T-helper 9 cell (primary cell): ENCODE data around the gene GPR176.

Experiments used
- DNase-seq: peaks from one replicate; pipeline ENCODE4 v3.0.0-alpha.2; 2020

GPR176 gene

DNA sequence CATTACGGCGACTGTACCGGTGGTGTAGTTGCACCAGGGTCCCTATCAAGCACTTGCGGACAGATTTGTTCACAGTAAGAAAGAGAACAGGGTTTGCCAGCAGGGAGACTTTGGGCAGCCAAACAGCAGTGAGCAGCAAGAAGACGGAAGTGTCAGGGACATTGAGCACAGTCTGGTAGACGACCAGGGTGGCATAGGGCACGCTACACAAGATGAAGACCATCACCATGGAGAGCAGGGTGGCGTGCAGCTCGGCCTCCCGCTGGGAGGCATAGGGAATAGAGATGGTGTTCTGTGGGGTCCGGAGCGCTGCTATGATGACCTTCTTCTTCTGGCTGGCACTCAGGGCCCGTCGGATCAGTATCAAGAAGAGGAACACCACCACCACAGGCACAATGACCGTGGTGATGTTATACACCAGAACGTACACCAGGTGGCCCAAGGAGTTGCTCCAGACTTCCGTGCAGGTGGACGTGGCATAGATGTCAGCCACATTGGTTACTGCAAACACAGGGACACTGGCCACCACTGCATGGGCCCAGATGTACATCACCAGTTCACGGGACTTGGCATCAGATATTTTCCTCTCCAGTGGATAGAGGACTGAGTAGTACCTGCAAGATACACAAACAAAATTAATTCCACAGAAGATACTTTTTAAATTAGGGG, 118.3 kb downstream of the GPR176 start:
- DNase-seq = no peak

DNA sequence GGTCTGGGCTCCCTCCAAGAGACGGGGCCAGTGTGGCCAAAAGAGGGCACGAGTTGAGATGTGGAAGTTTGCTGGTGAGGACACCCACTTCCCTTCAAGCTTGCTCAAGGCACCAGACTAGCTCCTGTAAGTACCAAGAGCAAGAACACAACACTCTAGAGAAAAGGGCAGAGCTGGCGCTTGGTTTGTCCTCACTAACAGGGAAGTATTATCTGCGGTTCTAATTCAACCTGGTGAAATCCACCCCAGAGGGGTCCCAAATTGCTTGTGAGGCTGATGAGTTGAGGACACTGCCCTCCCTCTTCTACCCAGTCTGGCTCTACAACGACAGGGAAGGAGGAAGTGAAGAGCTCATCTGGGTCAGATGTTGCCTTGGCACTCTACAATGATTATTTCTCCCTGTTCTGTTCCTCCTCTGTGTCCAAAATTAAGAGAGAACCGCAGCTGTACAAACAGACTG, 120.5 kb downstream of the GPR176 start:
- DNase-seq = no peak

DNA sequence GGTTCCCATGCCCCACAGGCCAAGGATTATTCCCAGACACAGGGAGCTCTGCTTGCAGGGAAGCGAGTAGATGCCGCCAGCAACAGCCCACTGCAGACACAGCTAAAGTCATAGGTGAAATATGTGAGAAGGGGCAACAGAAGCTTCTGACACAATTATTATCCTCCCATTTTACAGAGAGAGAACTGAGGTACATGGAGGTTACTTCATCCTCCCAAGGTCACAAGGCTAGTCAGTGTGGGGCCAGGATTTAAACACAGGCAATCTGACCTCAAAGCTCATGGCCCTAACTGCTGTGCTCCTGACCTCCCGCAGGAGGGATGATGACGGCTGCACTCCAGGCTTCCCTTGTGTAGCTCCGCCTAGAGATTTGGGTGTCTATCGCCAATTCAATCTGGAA, 121.7 kb downstream of the GPR176 start:
- no peak for DNase-seq

DNA sequence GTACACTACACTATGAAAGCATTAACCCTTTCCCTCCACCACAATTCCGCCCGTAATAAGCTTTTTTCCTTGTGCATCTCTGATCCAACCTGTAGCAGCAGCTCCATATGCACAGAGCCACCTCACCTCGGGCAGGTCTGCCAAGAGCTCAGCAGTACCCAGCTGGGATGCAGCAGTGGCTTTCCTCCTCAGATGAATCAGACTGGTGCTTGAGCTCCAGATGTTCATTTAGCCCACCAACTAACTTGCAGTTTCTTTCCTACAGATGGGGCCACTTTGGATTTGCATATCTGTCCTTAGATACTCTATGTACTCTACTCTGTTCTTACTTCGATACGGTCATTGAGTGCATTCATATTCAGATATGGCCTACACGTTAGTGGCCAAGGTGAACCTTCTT, 122.7 kb downstream of the GPR176 start:
- no peak for DNase-seq

DNA sequence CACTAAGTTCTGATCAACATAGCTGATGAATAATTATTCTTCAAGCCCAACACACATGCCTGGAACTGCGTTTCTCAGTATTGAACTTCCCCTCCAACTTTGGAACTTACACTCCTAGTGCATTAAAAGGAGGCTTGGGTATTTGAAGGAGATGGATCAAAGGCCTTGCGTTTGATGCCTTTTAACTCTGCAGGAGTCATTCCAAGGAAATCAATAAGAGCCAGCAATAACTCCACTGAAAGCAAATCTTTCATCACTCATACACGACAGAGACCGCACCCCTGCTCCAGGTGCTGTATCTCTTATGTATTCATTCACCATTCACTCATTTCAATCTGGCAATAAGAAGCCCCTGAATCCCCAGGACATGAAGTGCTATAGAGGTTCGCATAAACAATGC, 123.5 kb downstream of the GPR176 start:
- DNase-seq = no peak

DNA sequence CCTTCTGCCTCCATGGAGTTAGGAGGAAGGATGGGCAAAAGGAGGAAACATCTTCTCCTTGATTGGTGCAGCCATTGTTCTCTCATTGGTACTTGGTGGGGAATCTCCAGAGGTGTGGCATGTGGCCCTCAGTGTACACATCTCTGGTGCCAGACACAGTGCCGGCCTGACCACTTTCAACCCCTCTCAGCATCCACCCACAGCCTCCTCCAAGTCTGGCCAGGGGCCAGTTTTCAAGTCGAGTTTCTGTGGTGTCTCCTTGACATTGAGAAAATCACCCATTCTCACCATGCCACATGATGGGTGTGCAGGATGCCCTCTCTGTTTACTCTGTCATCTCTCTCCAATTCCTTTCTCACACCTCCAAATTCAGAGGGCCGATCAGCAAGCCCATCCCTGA, 124.6 kb downstream of the GPR176 start:
- DNase-seq = no peak

DNA sequence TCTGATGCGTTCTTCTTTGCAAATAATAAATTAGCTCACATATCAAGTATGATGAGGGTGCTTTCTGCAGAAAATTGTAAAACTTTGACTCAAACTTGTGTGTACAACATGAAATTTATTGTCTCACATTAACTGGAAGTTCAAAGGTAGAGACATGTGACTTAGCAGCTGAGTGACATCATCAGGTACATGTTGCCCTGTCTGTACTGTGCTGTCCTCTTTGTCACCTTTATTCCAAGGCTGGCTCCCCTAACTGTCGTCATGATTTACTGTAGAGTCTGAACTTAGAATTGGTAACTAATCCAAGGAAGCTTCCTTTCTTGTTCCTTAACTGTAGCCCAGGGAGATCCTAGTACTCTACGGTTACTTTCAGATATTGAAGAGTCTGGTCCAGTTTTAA, 125.1 kb downstream of the GPR176 start:
- DNase-seq = no peak

DNA sequence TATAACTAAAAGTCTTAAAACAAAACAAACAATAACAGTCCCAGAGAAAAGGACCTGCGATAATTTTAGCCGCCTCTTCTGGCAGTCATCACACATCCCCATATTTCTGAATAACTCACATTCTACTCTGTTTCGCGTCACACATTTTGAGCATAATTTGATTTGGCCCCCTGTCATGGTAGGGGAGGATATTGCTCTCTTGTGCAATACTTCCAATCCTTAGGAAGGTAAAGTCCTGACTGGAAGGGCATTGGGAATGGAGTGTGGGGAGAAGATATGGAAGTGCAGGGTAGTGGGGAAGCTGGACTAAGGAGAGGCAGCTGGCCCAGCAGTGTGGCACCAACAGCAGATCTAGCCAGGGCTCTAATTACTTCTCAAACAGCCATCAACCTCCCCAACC, 126.1 kb downstream of the GPR176 start:
- no peak for DNase-seq

DNA sequence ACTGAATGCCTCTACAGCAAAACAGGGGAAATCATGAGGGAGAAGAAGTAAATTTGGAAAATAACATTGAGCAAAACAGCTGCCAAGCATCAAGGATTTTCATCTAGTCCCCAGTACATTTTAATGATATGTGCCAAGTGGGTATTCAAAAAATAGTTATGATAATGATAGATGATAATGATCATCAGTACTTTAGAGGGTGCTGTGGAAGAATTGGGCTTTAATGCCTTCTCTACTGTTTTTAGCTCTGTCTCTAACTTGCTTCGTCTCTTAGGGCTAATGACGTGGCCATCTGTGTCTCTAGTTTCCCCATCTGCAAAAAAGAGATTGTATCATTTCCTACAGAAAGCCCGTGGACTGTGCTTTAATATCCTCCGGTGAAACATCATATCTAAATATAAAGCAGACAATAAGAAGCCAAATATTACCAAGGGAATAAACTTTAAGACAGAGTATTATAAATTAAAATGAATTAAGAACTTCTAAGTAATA, 127.2 kb downstream of the GPR176 start:
- no peak for DNase-seq

DNA sequence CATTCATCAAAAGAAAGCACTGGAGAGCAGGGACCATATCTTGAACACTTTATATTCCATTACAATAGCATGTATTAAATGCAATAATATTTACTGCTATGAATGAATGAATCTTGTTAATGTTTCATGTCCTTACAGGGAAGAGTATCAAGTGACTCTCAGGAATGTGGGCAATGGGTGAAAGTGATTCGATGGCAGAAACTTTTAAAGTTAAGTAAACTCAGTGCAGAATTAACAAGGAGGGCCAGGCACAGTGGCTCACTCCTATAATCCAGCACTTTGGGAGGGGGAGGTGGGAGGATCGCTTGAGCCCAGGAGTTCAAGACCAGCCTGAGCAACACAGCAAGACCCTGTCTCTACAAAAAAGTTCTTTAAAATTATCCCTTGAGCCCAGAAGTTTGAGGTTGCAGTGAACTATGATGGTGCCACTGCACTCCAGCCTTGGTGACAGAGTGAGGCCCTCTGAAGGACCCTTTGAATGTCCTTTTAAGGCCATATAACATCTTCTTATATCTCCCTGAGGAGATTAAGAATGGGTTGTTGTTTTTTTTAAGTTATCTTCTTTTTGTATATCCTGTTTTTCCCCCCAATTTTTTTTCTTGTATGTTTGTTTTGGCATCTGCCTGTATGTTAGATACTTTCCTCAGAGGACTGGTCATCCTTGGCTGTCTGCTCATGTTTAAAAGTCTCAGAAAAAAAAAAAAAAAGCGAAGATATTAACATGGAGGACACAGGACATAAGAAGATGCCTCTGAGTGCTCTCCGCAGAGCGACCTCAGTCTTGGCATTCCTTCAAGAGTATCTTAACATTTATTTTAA, 127.8 kb downstream of the GPR176 start:
- DNase-seq = no peak

DNA sequence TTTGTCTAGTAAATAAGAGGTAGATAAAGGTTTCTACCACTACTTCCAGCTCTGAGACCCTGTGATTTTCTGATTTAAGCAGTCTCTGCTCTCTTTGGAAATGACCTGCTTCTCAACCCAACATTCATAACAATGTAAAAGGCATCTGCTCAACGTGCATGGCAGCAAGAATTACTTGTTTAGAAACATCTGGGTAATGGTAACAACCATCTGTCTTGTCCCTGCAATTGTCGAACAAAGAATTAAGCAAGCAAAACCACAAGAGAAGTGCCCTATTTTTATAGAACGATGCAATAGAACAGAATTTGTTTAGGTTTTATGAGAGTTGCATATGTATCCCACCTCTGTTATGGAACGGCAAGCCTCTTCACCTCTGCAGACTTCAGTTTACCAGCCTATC, 130.3 kb downstream of the GPR176 start:
- no peak for DNase-seq

DNA sequence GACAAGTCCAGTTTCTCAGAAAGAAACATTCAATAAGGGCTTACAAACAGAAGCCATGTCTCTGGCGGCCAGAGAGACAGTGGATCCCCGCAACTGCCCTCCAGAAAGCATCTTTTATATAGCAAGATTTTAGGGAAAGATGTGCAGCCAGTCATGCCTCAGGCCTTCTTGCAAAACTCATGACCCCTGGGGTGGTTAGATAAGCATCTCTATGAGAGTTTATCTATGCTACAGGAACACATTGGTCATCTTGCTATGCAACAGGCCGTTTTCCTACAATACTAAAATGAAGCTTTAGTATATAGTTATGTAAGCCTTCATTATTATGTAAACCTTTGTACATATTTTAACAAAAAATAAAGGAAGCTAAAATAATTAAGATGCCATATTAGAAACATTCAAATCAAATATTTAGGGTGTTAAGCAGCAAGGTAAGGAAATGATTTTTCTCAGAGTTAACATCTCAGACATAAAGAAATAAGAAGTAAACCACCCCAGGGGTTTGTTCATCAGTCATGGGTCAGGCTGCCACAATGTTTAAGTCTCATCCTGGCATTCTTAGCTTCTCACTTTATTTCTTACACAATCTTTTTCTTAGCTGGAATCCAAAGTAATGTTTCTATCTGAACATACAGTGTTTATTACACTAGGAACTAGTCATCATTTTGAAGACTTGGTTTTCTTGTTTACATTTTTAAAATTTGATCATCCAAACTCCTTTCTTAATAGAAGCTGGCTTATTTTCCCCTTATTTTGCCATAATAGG, 131.1 kb downstream of the GPR176 start:
- DNase-seq = no peak

DNA sequence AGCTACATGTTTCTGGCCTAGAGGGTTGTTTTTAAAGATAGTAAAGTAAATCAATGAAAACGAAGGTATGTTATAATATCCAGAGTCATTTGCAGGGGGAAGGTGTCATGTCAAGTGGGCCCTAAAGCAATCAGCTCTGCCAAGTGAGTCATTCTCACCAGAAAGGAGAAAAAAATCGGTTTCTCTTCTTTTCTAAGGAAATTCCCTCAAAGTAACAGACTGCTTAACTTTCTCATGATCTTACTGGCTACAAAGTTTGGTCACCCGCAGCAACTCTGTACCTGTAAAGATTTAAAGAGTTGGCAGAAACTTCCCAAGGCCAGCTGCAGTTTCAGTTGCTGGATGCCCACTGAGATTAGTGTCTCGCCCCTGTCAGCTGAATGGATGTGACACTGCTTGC, 132.0 kb downstream of the GPR176 start:
- no peak for DNase-seq

DNA sequence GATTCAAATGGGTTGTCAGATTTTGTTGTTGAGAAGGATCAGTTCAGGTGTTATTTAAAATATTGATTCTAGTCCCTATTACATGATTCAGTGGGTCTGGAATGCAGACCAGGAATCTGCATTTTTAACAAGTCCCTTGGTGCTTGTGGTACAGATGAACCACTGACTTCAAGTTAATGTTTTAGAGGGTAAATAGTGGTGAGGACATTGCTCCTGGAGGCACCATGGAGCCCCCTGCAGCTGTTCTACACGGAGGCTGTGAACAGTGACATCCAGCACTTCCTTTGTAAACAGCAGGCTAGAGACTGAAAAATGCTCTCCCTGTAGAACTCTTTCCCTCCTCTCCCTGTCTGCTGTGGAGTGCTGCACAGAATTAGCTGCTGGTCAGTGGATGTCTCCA, 132.6 kb downstream of the GPR176 start:
- DNase-seq = no peak

DNA sequence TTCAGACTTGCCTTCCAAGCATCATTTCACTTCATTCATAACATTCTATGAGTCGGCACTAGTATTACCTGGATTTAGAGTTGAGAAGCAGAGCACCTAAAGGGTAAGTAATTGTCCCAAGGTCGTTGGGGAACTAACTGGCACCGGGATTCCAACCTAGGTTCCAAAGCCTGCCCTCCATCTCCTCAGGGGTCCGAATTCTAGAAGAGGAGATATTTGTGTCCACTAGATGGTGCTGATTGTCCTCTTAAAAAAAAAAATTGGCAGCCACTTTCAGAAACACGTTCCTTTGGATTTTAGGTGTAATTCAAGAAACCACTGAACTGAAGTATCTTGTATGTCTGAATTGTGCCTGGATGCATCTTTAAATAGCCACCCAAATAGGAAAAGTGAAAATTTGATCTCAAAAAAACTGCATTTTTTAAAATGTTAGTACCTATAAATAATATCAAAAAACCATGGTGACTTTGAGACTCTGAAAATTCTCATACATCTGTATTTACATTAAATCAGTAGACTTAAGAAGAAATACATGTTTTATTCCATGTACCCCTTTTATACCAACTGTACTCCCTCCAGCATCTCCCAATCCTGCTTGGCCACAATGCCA, 133.5 kb downstream of the GPR176 start:
- no peak for DNase-seq

DNA sequence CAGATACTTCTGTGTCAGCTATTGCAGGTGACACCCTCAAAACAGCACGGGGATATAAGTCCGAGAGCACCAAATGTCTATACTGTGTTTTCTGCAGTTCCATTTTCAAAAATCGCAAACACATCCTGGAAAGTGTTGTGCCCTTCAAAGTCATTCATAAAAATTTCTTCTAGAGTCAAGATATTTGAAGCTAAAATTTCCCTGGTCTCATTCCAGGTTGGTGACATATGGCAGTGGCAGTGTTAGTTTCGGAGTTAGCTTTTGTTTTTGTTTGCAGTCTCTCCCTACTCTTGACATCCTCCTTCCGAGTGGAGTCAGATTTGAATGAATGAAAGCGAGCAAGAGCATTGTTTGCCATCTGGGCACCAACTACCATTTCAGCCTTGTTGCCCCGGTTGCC, 134.2 kb downstream of the GPR176 start:
- no peak for DNase-seq

DNA sequence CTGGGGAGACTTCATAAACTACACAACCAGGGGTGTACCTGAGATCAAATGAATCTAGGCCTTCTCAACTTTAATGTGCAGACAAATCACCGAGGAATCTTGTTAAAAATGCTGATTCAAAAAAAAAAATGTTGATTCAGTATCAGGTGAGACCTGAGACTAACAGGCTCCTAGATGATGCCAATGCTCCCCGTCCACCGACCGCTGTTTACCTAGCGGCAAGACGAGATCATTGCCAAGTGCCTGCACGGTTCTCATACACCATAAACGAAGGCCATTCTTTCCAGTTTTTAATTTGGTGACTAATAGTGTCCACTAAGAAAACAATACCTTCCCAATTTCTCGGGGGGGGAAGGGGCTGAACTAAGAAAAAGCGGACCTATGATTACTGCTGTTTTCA, 134.9 kb downstream of the GPR176 start:
- DNase-seq = no peak

DNA sequence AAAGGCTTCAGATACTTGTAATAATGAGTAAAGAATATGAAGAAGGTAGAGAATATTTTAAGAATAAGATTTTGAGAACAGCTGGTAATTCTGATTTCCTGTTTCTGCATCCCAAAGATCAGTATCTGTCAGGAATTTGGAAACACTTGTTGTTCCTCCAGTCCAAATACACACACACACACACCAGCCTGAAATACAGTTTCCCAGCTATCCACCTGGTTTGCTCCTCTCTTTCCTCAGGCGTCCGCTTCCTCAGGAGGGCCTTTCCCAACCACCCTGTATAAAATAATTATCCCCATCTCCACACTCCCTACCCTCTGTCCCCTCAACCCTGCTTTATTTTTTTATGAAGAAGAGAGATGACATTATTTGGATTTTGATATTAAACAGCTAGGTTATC, 135.4 kb downstream of the GPR176 start:
- DNase-seq = no peak

DNA sequence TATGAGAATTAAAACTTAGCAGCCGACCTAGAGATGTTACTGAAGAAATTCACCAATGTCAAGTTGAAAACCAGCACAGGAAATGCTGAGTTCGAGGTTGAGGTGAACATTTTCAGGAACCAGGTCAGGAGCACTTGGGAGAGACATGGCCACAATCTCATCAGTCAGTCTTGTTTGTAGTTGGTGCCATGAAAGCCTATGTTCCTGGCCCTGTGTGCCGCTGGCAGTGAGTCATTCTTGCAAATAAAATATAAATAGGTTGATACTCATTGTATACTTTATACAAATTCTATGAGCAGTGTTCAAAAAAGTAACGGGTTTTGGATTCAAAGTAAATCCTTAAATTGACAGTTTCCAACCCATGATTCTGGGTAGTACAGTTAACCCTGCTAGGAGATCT, 135.9 kb downstream of the GPR176 start:
- DNase-seq = no peak

DNA sequence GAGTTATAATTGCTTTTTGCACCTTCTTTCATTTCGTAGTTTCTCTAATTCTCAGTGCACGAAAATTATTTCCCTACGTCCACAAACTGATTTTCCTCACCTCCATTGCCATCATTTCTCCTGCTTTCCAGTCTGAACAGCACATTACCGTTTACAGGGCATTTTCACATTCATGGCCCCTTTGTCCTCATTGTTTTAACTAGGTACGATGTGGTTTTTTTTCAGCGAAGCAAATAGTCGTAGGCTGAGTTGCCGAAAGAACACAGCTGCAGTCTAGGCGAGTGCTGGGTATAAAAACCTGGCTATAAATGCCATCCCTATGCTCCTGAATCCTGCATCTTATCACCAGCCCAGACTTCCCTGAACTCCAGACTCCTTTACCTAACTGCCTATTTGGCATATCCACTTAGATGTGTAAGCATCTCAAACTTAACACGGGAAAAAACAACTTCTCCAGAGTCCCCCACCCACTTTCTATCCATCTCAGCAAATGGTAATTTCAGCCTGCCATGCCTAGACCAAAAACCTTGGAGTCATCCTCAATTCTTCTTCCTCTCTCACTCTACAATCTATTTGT, 136.7 kb downstream of the GPR176 start:
- DNase-seq = no peak

DNA sequence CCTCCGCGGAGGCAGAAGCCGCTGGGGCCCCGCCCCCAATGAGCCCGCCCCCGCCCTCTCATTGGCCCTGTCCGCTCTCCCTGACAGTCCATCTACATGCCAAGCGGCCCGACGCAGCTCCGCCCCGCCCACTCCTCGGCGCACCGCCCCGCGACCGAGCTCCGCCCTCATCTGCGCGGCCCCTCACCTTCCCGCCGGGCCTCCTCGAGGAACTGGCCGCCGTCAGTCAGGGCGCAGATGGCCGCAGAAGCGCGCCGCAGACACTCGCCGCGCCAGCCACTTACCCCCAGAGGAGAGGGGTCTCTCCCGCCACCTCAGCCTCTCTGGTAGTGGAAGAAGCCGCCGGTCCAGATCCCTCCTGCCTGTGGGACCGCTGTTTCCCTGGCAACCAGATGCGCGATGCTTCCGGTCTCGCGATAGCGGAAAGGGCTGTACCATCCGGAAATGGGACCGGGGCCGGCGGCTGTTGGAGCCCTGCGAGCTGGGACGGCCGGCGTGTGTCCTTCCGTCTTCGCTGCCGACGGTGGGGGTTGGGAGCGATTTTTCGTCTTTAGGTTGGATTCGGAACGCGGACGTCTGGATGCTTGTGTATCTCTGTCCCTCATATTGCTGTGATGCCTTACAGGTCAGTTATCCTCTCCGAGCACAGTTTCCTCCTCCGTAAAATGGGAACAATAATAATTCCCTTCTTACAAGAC, 137.5 kb downstream of the GPR176 start, which contains the start of gene FSIP1:
Gene FSIP1 (minus strand): TSS at position 401 of the 698 bp plus-strand sequence. CDS start 6,317 bp downstream, outside the sequence.
- peak; percentile 91 for DNase-seq

DNA sequence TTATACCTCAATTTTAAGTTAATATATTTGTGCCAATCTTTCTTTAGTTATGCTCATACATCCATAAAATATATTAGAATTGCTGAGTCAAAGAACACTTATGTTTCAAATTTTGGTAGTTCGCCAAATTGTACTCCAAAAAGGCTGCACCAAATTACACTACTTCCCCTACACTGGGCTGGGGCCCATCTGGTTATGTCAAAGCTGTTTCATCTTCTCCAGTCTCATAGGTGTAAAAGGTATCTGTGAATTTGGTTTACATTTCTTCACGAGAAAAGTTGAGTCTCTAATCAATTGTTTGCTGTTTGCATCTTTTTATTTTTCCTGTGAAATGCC, 138.1 kb downstream of the GPR176 start:
- no peak for DNase-seq
